ENCODE data around the gene LIN28A.

DNA sequence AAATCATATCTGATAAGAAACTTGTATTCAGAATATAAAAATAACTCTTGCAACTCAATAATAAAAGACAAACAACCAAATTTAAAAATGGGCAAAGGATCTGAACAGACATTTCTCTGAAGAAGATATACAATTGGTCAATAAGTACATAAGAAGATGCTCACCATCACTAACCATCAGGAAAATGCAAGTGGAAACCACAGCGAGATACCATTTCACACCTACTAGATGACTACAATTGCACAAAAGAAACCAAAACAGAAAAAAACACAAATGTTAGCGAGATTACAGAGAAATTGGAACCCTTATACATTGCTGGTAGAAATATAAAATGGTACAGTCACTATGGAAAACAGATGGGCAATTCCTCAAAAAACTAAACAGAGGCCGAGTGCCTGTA, 26.5 kb upstream of the LIN28A start:
- TF ChIP-seq ZNF274 (IDR thresholded peaks at IDR 0.05; ENCODE audit: low read depth, low read length) = no peak
- TF ChIP-seq SUZ12 (IDR thresholded peaks at IDR 0.05; ENCODE audit: extremely low read depth, insufficient read depth, insufficient read length) = no peak

Data from NT2/D1 (cell line).